ENCODE measurements around the gene HES2. TPM values are rescaled to one million over a fixed set of nuclear protein-coding genes. Genes with fewer than 3 reads are reported as not detected.

The HES2 gene
- total and polyA plus RNA-seq, 4 donors = 0.10 TPM; not detected in 3

- no peak for DNase-seq (ENCODE audit: low spot score)
- no peaks in the 10 kb centered on the region for H3K36me3 ChIP-seq (ENCODE audit: control insufficient read depth in 4 of 4, insufficient read depth in 3 of 4, low read depth in 1 of 4, low read length in 3 of 4)
- H3K4me3 ChIP-seq (ENCODE audit: low read depth in 1 of 3, low read length in 3 of 3) = no peak overlapping the region
- 82% methylated on average over 22 of the region's 22 CpGs for WGBS
- no peaks in the 10 kb centered on the region for H3K4me1 ChIP-seq (ENCODE audit: control insufficient read depth in 4 of 4, insufficient read depth in 4 of 4, low read length in 3 of 4)
- TF ChIP-seq GABPA (IDR thresholded peaks at IDR 0.05 in 1 of 2, conservative IDR thresholded peaks at IDR 0.05 in 1 of 2) = peak; percentile 36 to 55
- no peak for TF ChIP-seq RAD21 (IDR thresholded peaks at IDR 0.05)
- no peak overlapping the region for H3K27ac ChIP-seq (ENCODE audit: low read depth in 1 of 2, low read length in 2 of 2)
- no peaks in the 10 kb centered on the region for H3K9me3 ChIP-seq (ENCODE audit: control insufficient read depth in 4 of 4, low read length in 3 of 4)
- no peak overlapping the region for H3K9ac ChIP-seq (ENCODE audit: low read depth in 1 of 2, low read length in 2 of 2)
- H3K27me3 ChIP-seq (ENCODE audit: control insufficient read depth in 4 of 4, insufficient read depth in 4 of 4, low read length in 3 of 4) = no peaks in the 10 kb centered on the region
These were observed 34.1 kb downstream of the HES2 start for GRCh38 chr1:6385488-6386191.

- WGBS = 87% methylated on average over 5 of the region's 5 CpGs
- Histone ChIP-seq H3K4me3 (ENCODE audit: low read depth in 1 of 3, low read length in 3 of 3) (no peak overlapping the region), H3K4me1 (ENCODE audit: control insufficient read depth in 4 of 4, insufficient read depth in 4 of 4, low read length in 3 of 4) (no peaks in the 10 kb centered on the region), H3K9me3 (ENCODE audit: control insufficient read depth in 4 of 4, low read length in 3 of 4) (no peaks in the 10 kb centered on the region), H3K27ac (ENCODE audit: low read depth in 1 of 2, low read length in 2 of 2) (no peak overlapping the region), H3K36me3 (ENCODE audit: control insufficient read depth in 4 of 4, insufficient read depth in 3 of 4, low read depth in 1 of 4, low read length in 3 of 4) (no peaks in the 10 kb centered on the region), H3K9ac (ENCODE audit: low read depth in 1 of 2, low read length in 2 of 2) (no peak overlapping the region), H3K27me3 (ENCODE audit: control insufficient read depth in 4 of 4, insufficient read depth in 4 of 4, low read length in 3 of 4) (no peaks in the 10 kb centered on the region)
- no peak for DNase-seq (ENCODE audit: low spot score)
- no peak for TF ChIP-seq ATF3 (IDR thresholded peaks at IDR 0.05)
- TF ChIP-seq HNF4A (conservative IDR thresholded peaks at IDR 0.05) = no peak
- TF ChIP-seq EGR1 (IDR thresholded peaks at IDR 0.05; ENCODE audit: low read depth in 2 of 2) = no peak
- TF ChIP-seq MAX (IDR thresholded peaks at IDR 0.05) = no peak
- TF ChIP-seq ZBTB33 (IDR thresholded peaks at IDR 0.05) = no peak
- no peak for TF ChIP-seq YY1 (IDR thresholded peaks at IDR 0.05)
- TF ChIP-seq CTCF (IDR thresholded peaks at IDR 0.05; ENCODE audit: low read depth, low read length, missing input control) = no peak
- TF ChIP-seq REST (IDR thresholded peaks at IDR 0.05) = no peak
- no peak for TF ChIP-seq RXRA (IDR thresholded peaks at IDR 0.05)
- TF ChIP-seq TAF1 (conservative IDR thresholded peaks at IDR 0.05) = no peak
- TF ChIP-seq SP1 (IDR thresholded peaks at IDR 0.05) = no peak
- TF ChIP-seq RAD21 (IDR thresholded peaks at IDR 0.05) = no peak
These were observed 34.8 kb downstream of the HES2 start for GRCh38 chr1:6384962-6385361.

Measured in liver (tissue), 9 donors.